ENCODE results near the gene MPC2.

The MPC2 gene

GRCh38 chr1:167936930-167937708 lies at the start of gene MPC2:
TSS of gene MPC2 (minus strand) at chr1:167937072. CDS start at chr1:167935841, 1,231 bp downstream.
- peak; percentile 91 for DNase-seq

GRCh38 chr1:167984886-167985489 lies 48.1 kb upstream of the MPC2 start:
- DNase-seq: no peak

GRCh38 chr1:167983797-167984420 lies 47.0 kb upstream of the MPC2 start:
- no peak for DNase-seq

DNA sequence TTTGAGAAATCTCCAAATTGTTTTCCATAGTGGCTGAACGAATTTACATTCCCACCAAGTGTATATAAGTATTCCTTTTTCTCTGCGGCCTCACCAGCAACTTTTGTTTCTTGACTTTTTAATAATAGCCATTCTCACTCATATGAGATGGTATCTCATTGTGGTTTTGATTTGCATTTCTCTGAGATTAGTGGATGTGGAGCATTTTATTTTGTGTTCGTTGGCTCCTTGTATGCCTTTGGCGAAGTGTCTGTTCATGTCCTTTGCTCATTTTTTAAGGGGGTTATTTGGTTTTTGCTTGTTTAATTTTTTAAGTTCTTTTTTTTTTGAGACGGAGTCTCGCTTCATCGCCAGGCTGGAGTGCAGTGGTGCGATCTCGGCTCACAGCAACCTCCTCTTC lies 45.1 kb upstream of the MPC2 start:
- no peak for DNase-seq

DNA sequence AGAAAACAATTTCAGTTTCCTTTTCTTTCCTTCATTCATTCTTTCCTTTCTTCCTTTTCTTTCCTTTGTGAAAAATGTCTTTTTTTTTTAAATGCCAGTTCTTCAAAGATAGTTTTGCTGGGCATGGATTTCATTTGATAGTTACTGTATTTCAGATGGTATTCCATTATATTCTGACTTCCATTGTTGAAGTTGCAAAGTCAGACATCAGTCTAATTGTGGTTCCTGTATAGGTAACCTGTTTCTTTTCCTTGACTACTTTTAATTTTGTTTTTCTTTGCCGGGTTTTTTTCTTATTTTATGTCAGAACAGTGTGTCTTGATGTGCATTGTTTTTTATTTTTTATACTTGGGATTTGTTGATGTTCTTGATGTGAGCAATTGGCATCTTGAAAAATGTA lies 40.4 kb upstream of the MPC2 start:
- DNase-seq: no peak

GRCh38 chr1:167974698-167975097 lies 37.8 kb upstream of the MPC2 start:
- DNase-seq: no peak

DNA sequence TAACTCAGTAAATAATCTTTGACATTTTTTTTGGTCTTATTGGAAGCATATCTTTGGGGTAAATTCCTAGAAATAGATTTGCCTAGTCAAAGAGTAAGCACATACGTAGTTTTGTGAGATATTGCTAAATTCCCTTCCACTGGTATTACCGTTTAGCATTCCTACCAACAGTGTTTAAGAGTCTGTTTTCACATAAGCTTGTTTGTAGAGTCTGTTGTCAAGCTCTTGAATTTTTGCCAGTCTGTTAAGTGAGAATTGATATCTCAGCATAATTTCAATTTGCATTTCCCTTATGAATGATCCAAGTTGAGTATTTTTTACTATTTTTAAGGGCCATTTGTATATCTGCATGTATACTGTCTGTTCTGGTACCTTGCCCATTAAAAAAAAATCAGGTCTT lies 37.0 kb upstream of the MPC2 start:
- DNase-seq: no peak

- no peak for DNase-seq
These were observed 31.7 kb upstream of the MPC2 start for GRCh38 chr1:167968569-167968968.

DNA sequence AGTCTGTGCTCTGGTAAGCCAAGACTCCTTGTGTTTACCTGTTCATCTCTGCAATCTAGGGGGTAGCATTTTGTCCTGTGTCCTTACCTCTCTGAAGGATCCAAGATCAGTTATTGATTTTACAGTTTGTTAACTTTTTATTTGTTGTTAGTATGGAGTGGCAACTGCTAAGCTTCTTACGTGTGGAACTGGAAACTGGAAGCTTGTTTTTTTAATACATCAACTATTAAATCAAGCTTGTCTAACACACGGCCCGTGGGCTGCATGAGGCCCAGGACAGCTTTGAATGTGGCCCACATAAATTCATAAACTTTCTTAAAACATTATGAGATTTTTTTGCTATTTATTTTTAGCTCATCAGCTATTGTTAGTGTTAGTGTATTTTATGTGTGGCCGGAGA lies 29.2 kb upstream of the MPC2 start:
- no peak for DNase-seq

DNA sequence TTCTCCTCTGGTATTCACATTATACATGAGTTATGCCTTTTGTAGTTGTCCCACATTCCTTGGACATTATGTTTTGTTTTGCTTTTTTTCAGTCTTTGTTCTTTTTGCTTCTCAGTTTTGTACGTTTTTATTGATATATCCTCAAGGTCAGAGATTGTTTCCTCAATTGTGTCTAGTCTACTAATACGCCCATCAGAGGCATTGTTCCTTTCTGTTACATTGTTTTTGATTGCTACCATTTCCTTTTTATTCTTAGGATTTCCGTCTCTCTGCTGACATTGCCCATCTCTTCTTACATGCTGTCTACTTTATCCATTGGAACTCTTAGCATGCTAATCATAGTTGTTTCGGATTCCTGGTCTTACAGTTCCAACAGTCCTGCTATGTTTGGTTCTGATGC lies 27.8 kb upstream of the MPC2 start:
- DNase-seq: no peak

DNA sequence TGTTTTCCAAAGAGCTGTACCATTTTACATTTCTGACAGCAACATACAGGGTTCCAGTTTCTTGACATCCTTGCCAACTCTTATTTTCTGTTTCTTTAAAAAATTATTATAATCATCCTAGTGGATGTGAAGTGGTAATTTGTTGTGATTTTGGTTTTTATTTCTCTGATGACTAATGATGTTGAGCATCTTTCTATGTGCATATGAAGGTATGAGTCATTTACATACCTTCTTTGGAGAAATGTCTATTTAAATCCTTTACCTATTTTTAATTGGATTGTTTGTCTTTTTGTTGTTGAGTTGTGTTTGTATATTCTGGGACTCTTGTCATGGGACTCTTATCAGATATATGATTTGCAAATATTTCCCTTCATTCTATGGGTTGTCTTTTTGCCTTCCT lies 20.8 kb upstream of the MPC2 start:
- DNase-seq: no peak

DNA sequence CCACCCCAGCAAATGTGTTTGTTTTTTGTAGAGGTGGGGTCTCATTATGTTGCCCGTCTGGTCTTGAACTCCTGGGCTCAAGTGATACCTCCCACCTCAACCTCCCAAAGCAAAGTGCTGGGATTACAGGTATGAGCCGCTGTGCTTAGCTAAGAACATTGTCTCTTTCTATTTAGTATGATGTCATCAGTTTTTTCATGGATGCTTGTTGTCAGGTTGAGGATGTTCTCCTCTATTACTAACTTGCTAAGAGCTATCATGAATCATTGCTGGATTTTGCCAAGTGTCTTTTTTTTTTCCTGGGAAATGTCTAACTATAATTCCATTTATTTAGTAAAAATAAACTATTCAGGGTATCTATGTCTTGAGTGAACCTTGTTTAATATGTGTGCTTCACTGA lies 19.0 kb upstream of the MPC2 start:
- no peak for DNase-seq

GRCh38 chr1:167950569-167950968 lies 13.7 kb upstream of the MPC2 start:
- DNase-seq: peak; percentile 31

DNA sequence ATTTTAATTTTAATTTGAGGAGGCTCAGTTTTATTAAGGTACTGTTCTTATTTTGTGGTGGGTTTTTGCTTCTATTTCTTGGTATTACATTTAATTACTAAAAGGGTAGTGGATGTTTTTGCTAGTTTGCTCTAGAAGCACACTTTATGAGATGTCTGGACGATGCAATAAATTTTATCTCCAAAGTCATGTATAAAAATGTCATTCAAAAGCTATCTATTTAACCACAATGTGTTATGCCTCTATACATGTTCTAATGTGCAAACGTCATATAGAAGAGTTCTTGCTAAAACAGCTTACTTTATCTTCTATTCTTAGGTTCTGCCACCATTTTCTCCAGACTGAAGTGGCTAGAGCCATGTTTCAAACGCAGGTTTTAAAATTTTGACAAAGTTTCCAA lies 12.9 kb upstream of the MPC2 start:
- DNase-seq: no peak

GRCh38 chr1:167947733-167948132 lies 10.9 kb upstream of the MPC2 start:
- no peak for DNase-seq

DNA sequence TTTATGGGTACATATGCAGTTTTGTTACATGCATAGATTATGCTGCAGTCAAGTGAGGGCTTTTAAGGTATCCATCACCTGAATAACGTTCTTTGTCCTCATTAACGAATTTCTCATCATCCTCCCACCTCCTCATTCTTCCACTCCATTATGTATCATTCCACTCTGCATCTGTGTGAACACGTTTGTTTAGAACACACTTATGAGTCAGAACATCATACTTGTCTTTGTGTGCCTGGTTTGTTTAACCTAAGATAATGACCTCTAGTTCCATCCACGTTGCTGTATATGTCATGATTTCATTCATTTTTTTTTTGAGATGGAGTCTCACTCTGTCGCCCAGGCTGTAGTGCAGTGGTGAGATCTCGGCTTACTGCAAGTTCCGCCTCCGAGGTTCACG lies 6.7 kb upstream of the MPC2 start:
- DNase-seq: no peak

DNA sequence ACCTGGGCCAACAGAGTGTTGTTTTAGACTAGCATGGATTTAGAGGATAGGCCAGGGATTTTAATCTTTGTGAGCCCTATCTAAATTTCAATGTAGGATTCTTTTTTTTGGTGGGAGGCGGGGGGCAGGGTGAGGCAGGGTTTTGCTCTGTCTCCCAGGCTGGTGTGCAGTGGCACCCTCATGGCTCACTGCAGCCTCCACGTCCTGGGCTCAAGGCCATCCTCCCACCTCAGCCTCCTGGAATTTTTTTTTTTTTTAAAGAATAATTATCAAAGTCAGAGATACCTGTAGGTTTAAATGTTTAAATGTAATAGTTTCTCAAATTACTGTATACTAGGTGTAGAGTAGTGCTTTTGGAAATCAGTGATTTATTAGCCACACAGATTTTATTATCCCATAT lies 3.4 kb upstream of the MPC2 start:
- no peak for DNase-seq

- DNase-seq: peak; percentile 40
These were observed 1.3 kb upstream of the MPC2 start for GRCh38 chr1:167938080-167938636.

DNA sequence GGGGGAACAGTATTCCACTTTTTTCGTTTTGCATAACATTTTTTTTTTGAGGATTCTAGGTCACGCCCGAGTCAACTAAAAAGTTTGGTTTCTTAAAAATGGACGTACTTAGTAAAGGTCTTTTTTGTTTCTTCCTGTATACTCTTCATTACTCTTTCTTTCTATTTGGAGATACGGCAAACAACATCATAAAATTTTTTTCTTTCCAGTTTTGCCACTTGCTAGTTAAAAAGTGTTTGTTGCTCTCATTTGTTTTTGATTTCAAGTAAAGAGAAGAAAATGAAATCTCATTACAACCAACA lies 788 bp upstream of the MPC2 start:
- no peak for DNase-seq

- peak; percentile 99 for DNase-seq
These were observed 573 bp downstream of the MPC2 start, which contains the start of gene DCAF6 for GRCh38 chr1:167936068-167936929. TSS of gene DCAF6 (plus strand) at chr1:167936683. CDS start at chr1:167936912, 229 bp downstream.

DNA sequence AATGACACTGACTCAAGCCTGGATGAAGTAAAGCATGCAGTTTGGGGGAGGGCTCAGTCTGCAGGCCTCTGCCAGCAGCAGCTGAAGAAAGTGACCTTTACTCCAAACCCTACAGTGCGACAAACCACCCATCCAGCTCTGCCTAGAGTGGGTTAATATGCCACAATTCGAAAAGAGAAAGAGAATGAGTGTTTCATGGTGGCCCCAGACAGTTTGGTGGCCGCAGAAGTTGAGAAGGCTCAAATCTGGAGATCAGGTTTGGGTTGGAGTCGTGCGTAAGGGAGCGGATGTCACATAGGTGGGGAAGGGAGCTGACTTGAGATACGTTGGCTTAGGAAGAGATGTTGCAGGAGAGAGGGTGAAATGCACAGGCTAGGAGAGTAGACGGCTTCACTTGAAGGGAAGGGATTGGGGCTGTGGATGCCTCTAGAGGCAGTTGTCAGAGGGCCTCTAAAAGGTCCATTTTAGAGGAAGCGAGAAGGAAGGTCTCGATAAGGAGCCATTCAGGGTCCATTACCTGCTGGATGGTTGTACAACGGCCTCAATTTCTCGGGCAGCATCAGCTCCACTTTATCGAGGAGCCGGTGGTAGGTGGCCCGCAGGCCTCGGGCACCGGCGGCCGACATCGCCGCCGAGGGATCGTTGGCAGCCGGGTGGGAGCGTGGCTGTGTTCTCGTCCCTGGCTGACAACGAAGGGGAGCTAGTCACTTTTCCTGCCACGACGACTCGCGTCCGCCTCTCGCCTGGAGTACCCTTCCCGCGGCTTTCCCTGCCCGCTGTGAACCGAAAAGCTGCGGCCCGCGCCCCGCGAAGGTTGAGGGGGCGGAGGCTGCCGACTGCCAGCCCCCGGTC lies 1.4 kb downstream of the MPC2 start:
- DNase-seq: peak; percentile 83
